Endothelial cell of umbilical vein (primary cell): Measurements from ENCODE around the gene TRIM36. TPM values are rescaled to one million over a fixed set of nuclear protein-coding genes. Genes with fewer than 3 reads are reported as not detected.

Experiments
- BruUV-seq: library from RNA; stranded (reverse); fragments of 400-500 nt; replicated peaks from 2 replicates; lab custom pipeline; 2021; lab: Mats Ljungman, UMichigan
- CTCF ChIA-PET: fragments of 300-600, 350-600 bp; sonication (Branson Sonifier 250); formaldehyde crosslinking; loops from one replicate; lab custom pipeline; 2021; ENCODE audit warnings: antibody characterized with exemption, inconsistent platforms; lab: Charles Lee
- POLR2A ChIA-PET: fragments of 300-600, 350-600 bp; sonication (Branson Sonifier 250); formaldehyde crosslinking; loops from one replicate; lab custom pipeline; 2021; ENCODE audit warnings: antibody characterized with exemption, inconsistent platforms; lab: Charles Lee
- DNase-seq: peaks from one replicate; pipeline ENCODE4 v3.0.0-alpha.2; 2011; ENCODE audit warnings: low read depth, low spot score
- FAIRE-seq: peaks from 2 replicates; lab custom pipeline; 2011; peaks lifted over from hg19 to GRCh38; lab: Jason Lieb, UNC
- H2AFZ ChIP-seq: 2 replicates; pipeline ENCODE4 v1.6.0; 2012; ENCODE audit warnings: low read depth, low read length, control low read depth, inconsistent platforms
- H3K27ac ChIP-seq: 2 replicates; pipeline ENCODE4 v1.5.1; 2011; ENCODE audit warnings: low read depth, mild to moderate bottlenecking, control low read depth, low read length, moderate library complexity; ENCODE audit not compliant: insufficient read depth
- H3K27me3 ChIP-seq, 2 experiments: 2 replicates each; pipeline versions ENCODE4 v1.6.0 to v1.6.1; 2011; ENCODE audit warnings: low read length in 2 of 2, mixed read lengths in 1 of 2; ENCODE audit not compliant: control insufficient read depth in 2 of 2, insufficient read depth in 2 of 2
- H3K36me3 ChIP-seq, 2 experiments: 2 replicates in 1 of 2; 3 replicates in 1 of 2; pipeline ENCODE4 v1.5.1; 2011; ENCODE audit warnings: low read length in 2 of 2, mild to moderate bottlenecking in 1 of 2, moderate library complexity in 1 of 2; ENCODE audit not compliant: control insufficient read depth in 2 of 2, insufficient read depth in 2 of 2; ENCODE audit errors: extremely low read depth in 1 of 2
- H3K4me1 ChIP-seq: 3 replicates; pipeline ENCODE4 v1.5.1; 2011; ENCODE audit warnings: mild to moderate bottlenecking, low read length; ENCODE audit not compliant: control insufficient read depth, insufficient read depth; ENCODE audit errors: extremely low read depth
- H3K4me2 ChIP-seq: 2 replicates; pipeline ENCODE4 v1.6.1; 2011; ENCODE audit warnings: low read length, control low read depth, mixed read lengths; ENCODE audit not compliant: insufficient read depth
- H3K4me3 ChIP-seq, 3 experiments: fragments of 200-600 bp in 1 of 3; sonication (generic), shearing (Covaris generic) in 1 of 3; replicated peaks in 1 of 3; 2 replicates each; pipeline ENCODE4 v1.5.1; 2011 to 2016; ENCODE audit warnings: control low read depth in 3 of 3, low read length in 3 of 3, mild to moderate bottlenecking in 2 of 3, inconsistent platforms in 1 of 3, low read depth in 1 of 3, moderate library complexity in 1 of 3; ENCODE audit not compliant: insufficient read depth in 1 of 3
- H3K79me2 ChIP-seq: 2 replicates; pipeline ENCODE4 v1.6.0; 2012; ENCODE audit warnings: low read length, inconsistent platforms; ENCODE audit not compliant: control insufficient read depth, insufficient read depth
- H3K9ac ChIP-seq: replicated peaks from 2 replicates; pipeline ENCODE3; 2011; ENCODE audit warnings: low read length, control low read depth; ENCODE audit not compliant: insufficient read depth; ENCODE audit errors: extremely low read depth
- H3K9me1 ChIP-seq: replicated peaks from 3 replicates; pipeline ENCODE4 v1.6.0; 2011; ENCODE audit warnings: mild to moderate bottlenecking, low read length; ENCODE audit not compliant: control insufficient read depth, insufficient read depth; ENCODE audit errors: extremely low read depth
- H3K9me3 ChIP-seq: replicated peaks from 2 replicates; pipeline ENCODE4 v1.5.1; 2012; ENCODE audit warnings: low read length, inconsistent platforms; ENCODE audit not compliant: control insufficient read depth, insufficient read depth
- H4K20me1 ChIP-seq: replicated peaks from 2 replicates; pipeline ENCODE3; 2011; ENCODE audit warnings: mild to moderate bottlenecking, low read length; ENCODE audit not compliant: control insufficient read depth, insufficient read depth; ENCODE audit errors: extremely low read depth
- EZH2 ChIP-seq: IDR thresholded peaks from 2 replicates; pipeline ENCODE4 v1.6.1; 2012; ENCODE audit warnings: borderline replicate concordance, low read depth, mild to moderate bottlenecking, moderate library complexity, low read length, inconsistent platforms; ENCODE audit not compliant: severe bottlenecking
- POLR2A ChIP-seq: IDR thresholded peaks from 2 replicates; pipeline ENCODE4 v1.6.1; 2012; ENCODE audit warnings: low read depth, mild to moderate bottlenecking, control low read depth, low read length
- dilution Hi-C: fragments of 300-500 bp; cut with MboI; formaldehyde crosslinking; loops from one replicate; pipeline ENCODE4 v1.15.0; 2019; ENCODE audit warnings: low sequenced_read_pairs; ENCODE audit not compliant: extremely low pct_ligation_motif_present
- intact Hi-C: fragments of 100-400 bp; cut with micrococcal nuclease; formaldehyde crosslinking; loops from one replicate; pipeline ENCODE4 v1.10.0; 2022
- polyA plus RNA-seq, 4 experiments: library from polyadenylated mRNA; depleted of rRNA in 3 of 4; stranded (reverse) in 3 of 4; unstranded in 1 of 4; fragments of >200 nt; gene quantifications; 2 replicates each; pipeline versions ENCODE4 v1.2.1 to v1.2.3, GENCODE V29; 2011 to 2012; ENCODE audit warnings: missing spikeins in 1 of 4
- total RNA-seq: library from RNA; stranded (reverse); gene quantifications from 2 replicates; pipeline ENCODE4 v1.2.3, GENCODE V29; 2021
- TF ChIP-seq, protein P1 (sequence below), 2 donors: IDR thresholded peaks; 1 replicate in 1 of 2; 2 replicates in 1 of 2; pipeline ENCODE4 v1.5.1; 2011; ENCODE audit warnings: low read length in 2 of 2, mild to moderate bottlenecking in 2 of 2, moderate library complexity in 2 of 2, control low read depth in 1 of 2, inconsistent platforms in 1 of 2, low read depth in 1 of 2; ENCODE audit not compliant: insufficient read depth in 1 of 2; ENCODE audit errors: extremely low read depth in 1 of 2

Gene TRIM36
- total and polyA plus RNA-seq, 2 donors (not counting 3 experiments of a cell fraction or from before 2014, with no cell fraction given) = 0.76 to 1.2 TPM

DNA sequence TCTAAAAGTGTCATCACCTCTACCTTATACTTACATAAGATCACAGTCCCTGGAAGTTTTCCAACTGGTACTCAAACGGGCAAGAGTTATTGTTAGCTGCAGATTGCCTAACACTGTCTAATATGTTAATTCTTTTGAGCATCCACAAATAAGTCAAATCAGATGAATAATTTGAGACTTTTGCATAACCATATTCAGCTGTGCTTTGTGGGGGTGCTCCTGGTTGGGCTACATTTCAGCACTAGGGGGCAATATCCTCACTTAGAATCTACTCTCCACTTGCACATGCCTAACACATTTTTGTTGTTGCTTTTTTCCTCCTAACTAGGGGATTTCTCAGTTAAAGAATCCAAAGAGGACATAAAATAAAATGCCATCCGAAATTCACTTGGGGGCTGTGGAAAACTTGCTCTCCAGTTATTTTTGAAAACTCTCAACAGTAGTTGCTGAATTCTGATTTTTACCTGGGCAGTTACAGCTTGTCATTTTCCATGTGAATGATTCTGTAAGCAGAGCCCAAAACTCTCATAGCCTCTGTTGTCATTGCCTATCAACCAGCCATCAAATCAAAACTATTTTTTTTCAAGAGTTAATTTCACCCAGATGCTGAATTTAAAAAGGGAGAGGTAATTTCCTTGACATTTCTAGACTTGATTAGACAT lies 71.5 kb downstream of the TRIM36 start:
- DNase-seq (peak; percentile 52), FAIRE-seq (no peak)
- peaks cover 0 to 8% of the 10 kb centered on the region in 2 experiments for H3K27me3 ChIP-seq
- H3K4me1 ChIP-seq = no peaks in the 10 kb centered on the region
- no peak overlapping the region for H3K4me2 ChIP-seq
- H3K27ac ChIP-seq = no peak overlapping the region
- H2AFZ ChIP-seq = no peak overlapping the region
- TF ChIP-seq, protein P1, sequence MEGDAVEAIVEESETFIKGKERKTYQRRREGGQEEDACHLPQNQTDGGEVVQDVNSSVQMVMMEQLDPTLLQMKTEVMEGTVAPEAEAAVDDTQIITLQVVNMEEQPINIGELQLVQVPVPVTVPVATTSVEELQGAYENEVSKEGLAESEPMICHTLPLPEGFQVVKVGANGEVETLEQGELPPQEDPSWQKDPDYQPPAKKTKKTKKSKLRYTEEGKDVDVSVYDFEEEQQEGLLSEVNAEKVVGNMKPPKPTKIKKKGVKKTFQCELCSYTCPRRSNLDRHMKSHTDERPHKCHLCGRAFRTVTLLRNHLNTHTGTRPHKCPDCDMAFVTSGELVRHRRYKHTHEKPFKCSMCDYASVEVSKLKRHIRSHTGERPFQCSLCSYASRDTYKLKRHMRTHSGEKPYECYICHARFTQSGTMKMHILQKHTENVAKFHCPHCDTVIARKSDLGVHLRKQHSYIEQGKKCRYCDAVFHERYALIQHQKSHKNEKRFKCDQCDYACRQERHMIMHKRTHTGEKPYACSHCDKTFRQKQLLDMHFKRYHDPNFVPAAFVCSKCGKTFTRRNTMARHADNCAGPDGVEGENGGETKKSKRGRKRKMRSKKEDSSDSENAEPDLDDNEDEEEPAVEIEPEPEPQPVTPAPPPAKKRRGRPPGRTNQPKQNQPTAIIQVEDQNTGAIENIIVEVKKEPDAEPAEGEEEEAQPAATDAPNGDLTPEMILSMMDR (IDR thresholded peaks at IDR 0.05; ENCODE audit: extremely low read depth in 1 of 2, insufficient read depth in 1 of 2, low read depth in 1 of 2, low read length in 2 of 2) = peak; percentile 52 to 76
- no peak for TF ChIP-seq POLR2A
- H3K4me3 ChIP-seq = no peak overlapping the region
- no peaks in the 10 kb centered on the region for H3K79me2 ChIP-seq
- no TSS peak for BruUV-seq
- dilution Hi-C loops (no loop called here), intact Hi-C loops (loop anchor here (1.0 to 5.0 kb wide), 3 partner anchors 148 to 739 kb away; no protein-coding TSS in a partner anchor)
- H3K36me3 ChIP-seq = no peaks in the 10 kb centered on the region
- POLR2A ChIA-PET = no interaction called here
- H3K9me3 ChIP-seq = no peaks in the 10 kb centered on the region
- H4K20me1 ChIP-seq = no peaks in the 10 kb centered on the region
- H3K9me1 ChIP-seq = no peaks in the 10 kb centered on the region
- no peak overlapping the region for H3K9ac ChIP-seq
- CTCF ChIA-PET = interaction anchor here (0.7 to 2.2 kb wide), 31 partner anchors 9 to 1486 kb away, joined by 3 to 27 read pairs (median 3); partner anchors contain the start of gene PGGT1B

DNA sequence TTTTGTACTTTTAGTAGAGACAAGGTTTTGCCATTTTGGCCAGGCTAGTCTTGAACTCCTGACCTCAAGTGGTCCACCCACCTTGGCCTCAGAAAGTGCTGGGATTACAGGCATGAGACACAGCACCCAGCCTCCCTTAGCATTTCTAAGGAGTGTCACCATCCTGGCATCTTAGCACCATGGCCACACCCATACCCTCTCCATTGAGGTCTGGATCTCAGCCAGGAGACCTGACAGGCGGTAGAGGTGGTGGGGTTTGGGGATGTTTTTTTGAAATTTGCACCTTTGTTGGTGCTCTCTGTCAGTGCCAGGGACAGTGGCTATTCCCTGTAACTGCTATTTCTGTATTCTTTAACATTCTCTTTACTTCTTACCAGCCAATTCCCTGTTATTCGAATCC lies 72.5 kb downstream of the TRIM36 start:
- no peaks in the 10 kb centered on the region for H3K79me2 ChIP-seq
- H3K9me3 ChIP-seq = no peaks in the 10 kb centered on the region
- H3K4me2 ChIP-seq = no peak overlapping the region
- no peak for DNase-seq
- no peak overlapping the region for H3K9ac ChIP-seq
- ChIA-PET CTCF (interaction anchor here (0.7 to 2.2 kb wide), 22 partner anchors 10 to 1485 kb away, joined by 3 to 27 read pairs (median 4); partner anchors contain the start of gene PGGT1B), POLR2A (no interaction called here)
- no peaks in the 10 kb centered on the region for H3K36me3 ChIP-seq
- BruUV-seq = no TSS peak
- no peak overlapping the region for H3K4me3 ChIP-seq
- H3K27me3 ChIP-seq = peaks cover 0 to 8% of the 10 kb centered on the region in 2 experiments
- no peaks in the 10 kb centered on the region for H3K9me1 ChIP-seq
- no peak overlapping the region for H3K27ac ChIP-seq
- no peaks in the 10 kb centered on the region for H3K4me1 ChIP-seq
- no peak for TF ChIP-seq EZH2
- intact Hi-C loops (loop anchor here (5.0 kb wide), 2 partner anchors 490 to 740 kb away; no protein-coding TSS in a partner anchor), dilution Hi-C loops (no loop called here)
- H2AFZ ChIP-seq = no peak overlapping the region
- no peak for FAIRE-seq
- no peaks in the 10 kb centered on the region for H4K20me1 ChIP-seq
